GM10847 (cell line): ENCODE results near the gene RNF126.

ENCODE experiments used
- POLR2A ChIP-seq: IDR thresholded peaks from 2 replicates; pipeline ENCODE4 v1.6.1; 2011; ENCODE audit not compliant: insufficient read length; ENCODE audit errors: extremely low read depth

Gene RNF126

GRCh38 chr19:628168-628567, 34.8 kb downstream of the RNF126 start:
- no peak for TF ChIP-seq POLR2A

DNA sequence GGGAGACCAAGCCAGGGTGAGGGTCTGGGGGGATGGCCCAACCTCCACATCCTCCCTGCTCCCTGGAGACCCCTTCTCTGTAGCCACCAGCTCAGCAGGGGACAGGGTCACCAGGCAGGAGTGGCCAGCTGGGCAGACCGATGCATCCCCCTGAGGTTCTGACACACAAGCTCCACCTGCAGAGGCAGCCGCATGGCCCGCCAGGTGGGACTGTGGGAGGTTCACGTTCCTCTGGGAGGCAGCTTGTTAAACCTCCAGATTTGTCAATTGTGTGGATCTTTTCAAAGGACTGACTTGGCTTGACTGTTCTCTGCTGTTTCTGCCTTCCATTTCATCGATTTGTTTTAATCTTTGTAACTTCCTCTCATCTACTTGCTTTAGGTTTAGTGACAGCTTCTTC, 37.8 kb downstream of the RNF126 start:
- TF ChIP-seq POLR2A = no peak

DNA sequence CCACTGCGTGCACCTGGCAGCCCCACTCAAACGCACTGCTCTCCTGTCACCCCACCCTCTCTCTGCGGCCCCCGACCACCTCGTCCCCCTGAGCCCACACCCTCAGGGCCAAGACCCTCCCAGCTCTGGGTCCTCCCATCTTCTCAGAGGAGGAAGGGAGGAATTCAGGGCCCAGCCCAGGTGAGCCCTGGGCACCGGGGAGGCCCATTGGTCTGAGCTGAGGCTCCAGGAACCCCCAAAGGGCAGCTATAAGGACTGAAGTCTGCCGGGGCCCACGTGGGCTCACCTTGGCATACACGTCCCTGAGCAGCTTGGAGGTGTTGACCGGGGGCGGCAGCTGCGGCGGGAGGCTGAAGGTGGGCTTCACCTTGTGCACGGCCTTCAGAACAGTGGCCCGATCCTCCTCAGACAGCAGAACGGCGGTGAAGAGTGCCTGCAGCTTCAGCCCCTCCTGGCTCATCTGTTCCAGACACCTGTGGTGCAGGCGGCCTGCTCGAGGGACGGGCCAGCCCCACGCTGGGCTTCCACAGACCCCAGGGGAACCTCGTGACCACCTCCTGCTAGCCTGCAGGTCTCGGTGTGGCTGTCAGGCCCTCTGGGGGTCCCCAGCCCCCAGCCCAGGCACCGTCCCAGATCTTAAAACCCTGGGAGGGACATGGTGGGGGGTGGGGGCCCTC, 38.4 kb downstream of the RNF126 start:
- no peak for TF ChIP-seq POLR2A

- TF ChIP-seq POLR2A = no peak
These were observed 39.0 kb downstream of the RNF126 start for GRCh38 chr19:623974-624373.

DNA sequence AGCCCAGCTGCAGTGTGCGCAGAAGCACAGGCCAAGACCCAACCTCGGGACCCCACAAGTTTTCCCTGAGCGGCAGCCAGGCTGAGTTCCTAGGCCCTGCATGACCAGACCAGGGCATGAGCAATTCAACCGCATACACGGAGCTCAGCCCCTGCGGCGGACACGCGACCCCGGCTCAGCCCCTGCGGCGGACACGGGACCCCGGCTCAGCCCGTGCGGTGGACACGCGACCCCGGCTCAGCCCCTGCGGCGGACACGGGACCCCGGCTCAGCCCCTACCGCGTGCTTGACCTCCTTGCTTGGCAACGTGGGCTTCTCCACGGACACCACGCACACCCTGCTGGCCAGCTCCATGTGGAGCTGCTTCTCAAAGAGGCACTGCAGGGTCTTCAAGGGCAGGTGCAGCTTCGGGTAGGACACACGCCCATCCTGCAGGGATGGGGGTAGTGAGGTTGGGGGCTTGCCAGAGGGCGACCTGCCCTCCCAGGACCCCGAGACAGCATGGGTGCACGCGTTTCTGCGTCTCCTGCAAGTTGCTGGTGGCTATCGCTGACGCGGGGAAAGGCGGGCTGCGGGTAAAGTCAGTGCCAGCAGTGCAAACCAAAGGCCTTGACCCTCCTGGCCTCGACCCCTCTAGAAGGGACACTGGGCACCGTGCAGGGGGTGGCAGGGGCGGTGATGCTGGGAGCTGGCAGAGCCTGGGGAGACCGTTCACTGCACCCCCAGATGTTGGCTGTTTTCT, 39.7 kb downstream of the RNF126 start:
- no peak for TF ChIP-seq POLR2A

DNA sequence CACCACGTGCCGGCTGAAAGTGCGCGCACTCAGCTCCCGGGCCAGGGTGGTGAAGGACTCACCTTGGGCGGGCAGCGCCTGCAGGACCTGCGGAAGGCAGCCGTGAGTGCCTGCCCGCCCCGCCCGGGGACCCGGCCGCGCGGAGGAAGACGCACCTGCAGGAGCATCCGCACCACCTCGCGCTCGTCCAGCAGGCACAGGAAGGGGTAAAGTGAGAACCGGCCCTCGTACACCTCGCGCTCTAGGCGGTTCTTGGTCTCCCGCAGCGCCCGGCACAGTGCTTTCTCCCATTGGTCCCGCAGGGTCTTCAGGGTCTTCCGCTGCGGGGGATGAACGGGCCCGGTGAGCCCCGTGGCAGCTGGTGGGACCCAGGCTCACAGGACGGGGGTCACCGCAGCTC, 40.3 kb downstream of the RNF126 start:
- no peak for TF ChIP-seq POLR2A

DNA sequence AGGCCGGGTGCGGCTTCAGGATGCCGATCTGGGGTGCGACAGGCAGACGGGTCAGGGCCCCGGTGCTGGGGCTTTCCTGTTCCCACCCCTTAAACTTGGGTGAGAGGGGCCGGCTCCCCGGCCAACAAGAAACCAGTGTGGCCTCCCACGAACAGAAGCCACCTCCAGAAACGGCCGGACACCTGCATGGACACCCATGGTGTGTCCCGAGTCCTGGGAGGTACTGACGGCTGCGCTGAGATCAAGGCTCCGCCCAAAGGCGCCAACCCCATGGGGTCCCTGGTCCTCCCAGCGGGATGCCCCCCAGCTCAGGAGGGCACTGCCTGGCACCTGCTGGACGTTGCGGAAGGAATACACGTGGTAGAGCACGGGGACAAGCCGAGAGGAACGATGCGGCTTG, 41.2 kb downstream of the RNF126 start:
- no peak for TF ChIP-seq POLR2A

- TF ChIP-seq POLR2A = no peak
These were observed 42.7 kb downstream of the RNF126 start for GRCh38 chr19:620166-620862.

GRCh38 chr19:619286-620002, 43.6 kb downstream of the RNF126 start:
- no peak for TF ChIP-seq POLR2A

DNA sequence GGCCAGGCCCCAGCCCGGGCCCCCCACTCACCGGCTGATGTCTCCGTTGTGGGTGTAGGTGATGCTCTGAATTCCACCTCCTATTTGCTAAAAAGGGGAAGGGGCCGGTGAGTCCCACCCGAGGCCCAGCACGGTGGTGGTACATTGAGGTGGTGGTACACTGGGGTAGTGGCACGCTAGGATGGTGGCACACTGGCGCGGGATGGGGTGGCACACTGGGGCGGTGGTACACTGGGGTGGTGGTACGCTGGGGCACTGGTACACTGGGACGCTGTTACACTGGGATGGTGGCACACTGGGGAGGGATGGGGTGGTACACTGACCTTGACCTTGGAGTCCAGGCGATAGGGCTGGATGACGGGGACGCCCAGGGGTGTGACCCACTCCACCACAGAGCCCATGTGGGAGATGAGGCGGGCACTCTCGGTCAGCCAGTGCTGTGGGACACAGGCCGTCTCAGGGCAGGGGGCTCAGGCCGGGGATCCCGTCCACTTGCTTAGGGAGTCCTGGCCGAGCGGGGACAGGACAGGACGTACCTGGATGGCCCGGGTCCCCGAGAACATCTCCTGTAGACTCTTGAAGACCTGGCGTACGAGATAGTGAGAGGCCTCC, 44.2 kb downstream of the RNF126 start:
- no peak for TF ChIP-seq POLR2A

DNA sequence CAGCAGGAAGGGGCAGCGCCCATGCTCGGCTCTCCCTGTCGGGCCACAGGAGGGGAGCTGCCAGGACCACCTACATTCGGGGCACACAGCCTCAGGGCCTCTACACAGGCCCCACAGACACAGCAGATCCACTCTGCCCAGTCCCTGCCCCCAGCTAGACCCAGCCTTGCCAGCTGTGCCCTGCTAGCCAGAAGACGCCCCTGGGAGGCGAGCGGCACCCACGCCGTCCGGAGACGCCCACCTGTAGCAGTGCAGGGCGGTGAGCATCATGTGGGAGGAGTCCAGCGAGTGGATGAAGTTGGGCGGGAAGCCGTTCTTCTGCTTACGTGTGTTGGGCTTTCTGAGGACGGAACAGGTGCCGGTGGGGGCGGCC, 44.8 kb downstream of the RNF126 start:
- TF ChIP-seq POLR2A = no peak

DNA sequence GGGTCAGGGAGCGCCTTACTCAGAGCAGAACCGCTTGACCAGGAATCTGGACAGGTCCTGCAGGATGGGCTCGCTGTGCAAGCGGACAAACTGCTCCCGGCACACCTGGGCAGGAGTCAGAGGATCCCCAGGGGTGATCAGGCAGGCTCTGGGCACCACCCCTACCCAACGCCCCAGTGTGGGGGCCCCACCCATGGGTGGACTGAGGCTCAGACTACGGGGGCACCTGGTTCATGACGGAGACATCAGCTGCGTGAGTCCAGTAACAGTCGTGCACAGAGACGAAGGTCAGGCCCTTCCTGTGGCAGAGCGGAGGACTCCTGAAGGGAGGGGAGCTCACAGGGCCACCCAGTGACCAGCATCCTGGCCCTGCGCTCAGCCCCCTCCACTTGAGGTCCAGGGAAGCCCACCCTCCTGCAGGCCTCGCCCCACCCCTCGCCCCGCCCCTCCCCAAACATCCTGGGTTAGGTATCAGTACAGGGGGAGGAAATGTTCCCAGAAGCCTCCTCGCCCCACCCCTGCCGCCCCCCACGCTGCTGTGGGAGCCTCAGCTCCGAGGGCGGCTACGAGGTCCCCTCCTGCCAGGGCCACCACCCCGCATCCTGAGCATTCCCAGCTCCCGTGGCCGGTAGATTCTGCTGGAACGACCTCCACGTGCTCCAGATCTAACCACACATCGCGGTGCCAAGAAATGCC, 45.3 kb downstream of the RNF126 start:
- TF ChIP-seq POLR2A = no peak

GRCh38 chr19:616747-617526, 46.1 kb downstream of the RNF126 start:
- no peak for TF ChIP-seq POLR2A

DNA sequence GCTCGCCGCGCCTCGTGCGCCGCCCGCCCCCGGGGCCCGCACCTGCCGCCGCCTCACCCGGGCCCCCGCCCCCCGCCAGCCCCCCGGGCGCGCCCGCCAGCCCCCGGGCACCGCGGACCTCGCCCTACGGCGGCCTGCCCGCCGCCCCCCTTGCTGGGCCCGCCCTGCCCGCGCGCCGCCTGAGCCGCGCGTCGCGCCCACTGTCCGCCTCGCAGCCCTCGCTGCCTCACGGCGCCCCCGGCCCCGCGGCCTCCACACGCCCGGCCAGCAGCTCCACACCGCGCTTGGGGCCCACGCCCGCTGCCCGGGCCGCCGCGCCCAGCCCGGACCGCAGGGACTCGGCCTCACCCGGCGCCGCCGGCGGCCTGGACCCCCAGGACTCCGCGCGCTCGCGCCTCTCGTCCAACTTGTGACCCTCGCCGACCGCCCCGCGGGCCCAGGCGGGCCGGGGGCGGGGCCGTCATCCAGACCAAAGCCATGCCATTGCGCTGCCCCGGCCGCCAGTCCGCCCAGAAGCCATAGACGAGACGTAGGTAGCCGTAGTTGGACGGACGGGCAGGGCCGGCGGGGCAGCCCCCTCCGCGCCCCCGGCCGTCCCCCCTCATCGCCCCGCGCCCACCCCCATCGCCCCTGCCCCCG, 46.8 kb downstream of the RNF126 start:
- TF ChIP-seq POLR2A = no peak

GRCh38 chr19:615619-616018, 47.4 kb downstream of the RNF126 start:
- no peak for TF ChIP-seq POLR2A
